ENCODE results near the gene PPP2R5E.

- TF ChIP-seq POLR2A (IDR thresholded peaks at IDR 0.05; ENCODE audit: extremely low read depth, insufficient read length) (no peak), CTCF (IDR thresholded peaks at IDR 0.05; ENCODE audit: low read depth, low read length) (no peak), MAX (IDR thresholded peaks at IDR 0.05; ENCODE audit: low read depth, low read length) (no peak), MYC (IDR thresholded peaks at IDR 0.05; ENCODE audit: low read depth, low read length) (no peak)
Measured at GRCh38 chr14:63487724-63488123, 55.5 kb downstream of the PPP2R5E start.

Data from NB4 (cell line).